ENCODE results near the gene TEAD1. TPM values are rescaled to one million over a fixed set of nuclear protein-coding genes. Genes with fewer than 3 reads are reported as not detected.

Gene TEAD1
- total RNA-seq, 1 experiment from 2014 or later, result 106 TPM

DNA sequence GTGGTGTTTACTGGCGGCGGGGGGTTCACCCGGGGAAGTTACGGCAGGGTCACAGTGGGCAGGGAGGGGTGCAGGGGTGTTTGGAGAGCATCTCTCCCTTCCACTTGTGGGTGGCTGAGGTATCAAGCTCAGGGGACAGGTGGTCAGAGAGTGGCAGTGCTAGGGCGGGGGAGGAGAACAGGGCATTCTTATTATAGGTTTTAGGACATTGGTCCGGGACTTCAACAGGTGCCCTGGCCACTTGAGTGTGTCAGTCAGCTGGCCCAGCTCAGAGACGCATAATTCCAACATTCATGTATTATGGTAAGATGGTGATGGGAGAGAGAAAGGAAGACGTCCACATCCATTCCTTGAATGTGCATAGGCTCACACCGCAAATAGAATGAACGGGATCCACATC, 101.7 kb downstream of the TEAD1 start:
- Histone ChIP-seq H4K20me1 (ENCODE audit: insufficient read depth) (no peaks in the 10 kb centered on the region), H3K4me1 (replicated peaks; ENCODE audit: insufficient read depth) (peaks cover 6% of the 10 kb centered on the region; the same call in 1 of the 2 replicates), H3K9me3 (ENCODE audit: insufficient read depth, low read depth) (no peaks in the 10 kb centered on the region), H2AFZ (no peak overlapping the region), H3K4me3 (no peak overlapping the region), H3K36me3 (ENCODE audit: low read depth) (no peaks in the 10 kb centered on the region), H3F3A (ENCODE audit: insufficient read depth, low read depth) (peaks cover 7% of the 10 kb centered on the region; the same call in 1 of the 2 replicates), H3K79me2 (ENCODE audit: low read depth) (peaks cover 86% of the 10 kb centered on the region), H3K27me3 (ENCODE audit: insufficient read depth, low read depth) (no peaks in the 10 kb centered on the region), H3K27ac (no peak overlapping the region), H3K9me2 (ENCODE audit: insufficient read depth) (no peaks in the 10 kb centered on the region), H3K4me2 (no peak overlapping the region)
- intact Hi-C loops (cut with micrococcal nuclease; ENCODE audit: unreplicated experiment), result no loop called here
- TF ChIP-seq CTCF (conservative IDR thresholded peaks at IDR 0.05), result no peak
- TF ChIP-seq EZH2 (IDR thresholded peaks at IDR 0.05; ENCODE audit: low read depth), result no peak
- POLR2A ChIA-PET (ENCODE audit: unreplicated experiment), result no interaction called here
- CTCF ChIA-PET, result no interaction called here
- BruUV-seq (replicated peaks), result no TSS peak
- DNase-seq, result no peak

GRCh38 chr11:12777208-12777874, 103.1 kb downstream of the TEAD1 start:
- TF ChIP-seq EZH2 (IDR thresholded peaks at IDR 0.05; ENCODE audit: low read depth), result no peak
- no peak for TF ChIP-seq CTCF (conservative IDR thresholded peaks at IDR 0.05)
- no TSS peak for BruUV-seq (replicated peaks)
- CTCF ChIA-PET, result no interaction called here

DNA sequence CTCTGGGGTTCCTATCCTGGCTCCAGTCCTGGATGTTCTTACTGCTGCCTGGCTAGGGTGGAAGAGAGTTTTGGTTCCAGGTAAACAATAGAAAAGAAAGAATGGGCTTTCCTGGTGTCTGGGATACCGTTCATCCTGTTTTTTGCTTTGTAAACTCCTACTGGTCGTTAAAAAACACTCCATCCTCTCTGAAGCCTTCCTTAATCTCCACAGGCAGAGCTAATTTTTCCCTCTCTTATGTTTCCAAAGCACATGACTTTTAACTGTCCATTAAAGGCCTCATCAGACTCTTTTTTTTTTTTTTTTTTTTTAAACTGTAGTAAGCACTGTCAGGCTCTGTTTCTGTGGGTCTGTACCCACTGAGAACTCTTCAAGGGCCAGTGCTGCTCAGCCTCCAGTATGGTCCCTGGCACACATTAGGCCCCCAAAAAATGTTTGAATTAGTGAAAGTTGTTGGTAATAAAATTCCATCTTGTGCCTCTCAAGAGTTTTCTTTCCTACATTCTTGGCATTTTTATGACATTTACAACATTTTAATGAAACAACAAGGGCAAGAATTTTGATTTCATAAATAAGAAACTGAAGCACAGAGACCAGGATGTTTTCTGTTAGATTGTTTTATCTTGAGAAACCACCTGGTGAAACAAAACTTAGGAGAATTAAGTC, 104.2 kb downstream of the TEAD1 start:
- BruUV-seq (replicated peaks), result no TSS peak
- Histone ChIP-seq H3K27me3 (ENCODE audit: insufficient read depth, low read depth) (no peaks in the 10 kb centered on the region), H3K79me2 (ENCODE audit: low read depth) (peaks cover 79% of the 10 kb centered on the region), H3K4me1 (replicated peaks; ENCODE audit: insufficient read depth) (0 out of 2 replicates have a peak, but pooled peaks cover 4% of the 10 kb centered on the region), H3K36me3 (ENCODE audit: low read depth) (0 out of 2 replicates have a peak, but pooled peaks cover 5% of the 10 kb centered on the region), H3K9me3 (ENCODE audit: insufficient read depth, low read depth) (no peaks in the 10 kb centered on the region), H3K27ac (no peak overlapping the region), H3K9me2 (ENCODE audit: insufficient read depth) (no peaks in the 10 kb centered on the region), H3F3A (ENCODE audit: insufficient read depth, low read depth) (0 out of 2 replicates have a peak, but pooled peaks cover 7% of the 10 kb centered on the region), H2AFZ (no peak overlapping the region), H3K4me2 (no peak overlapping the region), H4K20me1 (ENCODE audit: insufficient read depth) (no peaks in the 10 kb centered on the region), H3K4me3 (no peak overlapping the region)
- ChIA-PET POLR2A (ENCODE audit: unreplicated experiment) (no interaction called here), CTCF (interaction anchor here (0.7 kb wide), 1 partner anchor 36 kb away, joined by 4 read pairs; no protein-coding TSS in a partner anchor)
- TF ChIP-seq EZH2 (IDR thresholded peaks at IDR 0.05; ENCODE audit: low read depth), result no peak
- intact Hi-C loops (cut with micrococcal nuclease; ENCODE audit: unreplicated experiment), result no loop called here
- DNase-seq, result no peak

More at GRCh38 chr11:12777208-12777874, 103.1 kb downstream of the TEAD1 start:
- Histone ChIP-seq H3K4me2 (no peak overlapping the region), H3F3A (ENCODE audit: insufficient read depth, low read depth) (0 out of 2 replicates have a peak, but pooled peaks cover 7% of the 10 kb centered on the region), H2AFZ (no peak overlapping the region), H3K4me1 (replicated peaks; ENCODE audit: insufficient read depth) (0 out of 2 replicates have a peak, but pooled peaks cover 4% of the 10 kb centered on the region), H3K4me3 (no peak overlapping the region), H3K9me3 (ENCODE audit: insufficient read depth, low read depth) (no peaks in the 10 kb centered on the region), H4K20me1 (ENCODE audit: insufficient read depth) (no peaks in the 10 kb centered on the region), H3K79me2 (ENCODE audit: low read depth) (peaks cover 83% of the 10 kb centered on the region), H3K36me3 (ENCODE audit: low read depth) (0 out of 2 replicates have a peak, but pooled peaks cover 4% of the 10 kb centered on the region), H3K27ac (no peak overlapping the region), H3K27me3 (ENCODE audit: insufficient read depth, low read depth) (no peaks in the 10 kb centered on the region), H3K9me2 (ENCODE audit: insufficient read depth) (no peaks in the 10 kb centered on the region)
- POLR2A ChIA-PET (ENCODE audit: unreplicated experiment), result interaction anchor here (0.6 kb wide), 1 partner anchor 63 kb away, joined by 4 read pairs; no protein-coding TSS in a partner anchor
- intact Hi-C loops (cut with micrococcal nuclease; ENCODE audit: unreplicated experiment), result no loop called here
- no peak for DNase-seq
